Endodermal cell (in vitro differentiated cells): ENCODE data around the gene CLSTN2. TPM values are rescaled to one million over a fixed set of nuclear protein-coding genes. Genes with fewer than 3 reads are reported as not detected.
A peak's percentile ranks its signal among the peaks of the same experiment; 100 is the strongest.

Experiments used
- DNase-seq: peaks from one replicate; pipeline ENCODE4 v3.0.0-alpha.2; 2017
- H3K27ac ChIP-seq: 2 replicates; pipeline ENCODE4 v1.5.1; 2013; ENCODE audit warnings: mild to moderate bottlenecking, low read depth, low read length, moderate library complexity
- H3K27me3 ChIP-seq: 2 replicates; pipeline ENCODE4 v1.6.1; 2013; ENCODE audit warnings: mild to moderate bottlenecking, low read length, moderate library complexity; ENCODE audit not compliant: insufficient read depth, control insufficient read depth, poor library complexity, severe bottlenecking
- H3K36me3 ChIP-seq: 2 replicates; pipeline ENCODE4 v1.7.0; 2013; ENCODE audit warnings: mild to moderate bottlenecking, low read length, moderate library complexity; ENCODE audit not compliant: control insufficient read depth, insufficient read depth
- H3K4me1 ChIP-seq: one replicate; pipeline ENCODE4 v1.7.0; 2013; ENCODE audit warnings: low read length; ENCODE audit not compliant: control insufficient read depth, insufficient read depth
- H3K4me3 ChIP-seq: 2 replicates; pipeline ENCODE4 v1.5.1; 2013; ENCODE audit warnings: mild to moderate bottlenecking, low read length, moderate library complexity
- H3K9ac ChIP-seq: 2 replicates; pipeline ENCODE4 v1.6.1; 2013; ENCODE audit warnings: mild to moderate bottlenecking, low read length, moderate library complexity; ENCODE audit not compliant: poor library complexity, severe bottlenecking; ENCODE audit errors: extremely low read depth
- H3K9me3 ChIP-seq: 2 replicates; pipeline ENCODE4 v1.6.1; 2013; ENCODE audit warnings: mild to moderate bottlenecking, low read length, moderate library complexity; ENCODE audit not compliant: control insufficient read depth
- H3K27ac Mint-ChIP-seq: 2 replicates; pipeline ENCODE4 v1.8.0; 2020; ENCODE audit warnings: mixed read lengths
- H3K27me3 Mint-ChIP-seq: 2 replicates; pipeline ENCODE4 v1.8.0; 2021; ENCODE audit warnings: mild to moderate bottlenecking, mixed read lengths; ENCODE audit not compliant: insufficient read depth
- H3K36me3 Mint-ChIP-seq: 2 replicates; pipeline ENCODE4 v1.8.0; 2020; ENCODE audit warnings: low read depth, mixed read lengths
- H3K4me1 Mint-ChIP-seq: 2 replicates; pipeline ENCODE4 v1.8.0; 2020; ENCODE audit warnings: mixed read lengths
- H3K4me3 Mint-ChIP-seq: 2 replicates; pipeline ENCODE4 v1.8.0; 2020; ENCODE audit warnings: mild to moderate bottlenecking, moderate library complexity, mixed read lengths
- H3K9me3 Mint-ChIP-seq: 2 replicates; pipeline ENCODE4 v1.8.0; 2020; ENCODE audit warnings: mild to moderate bottlenecking, mixed read lengths
- CTCF ChIP-seq: fragments of 200-600 bp; sonication (generic); conservative IDR thresholded peaks from 2 replicates; pipeline ENCODE4 v1.5.0; 2021; ENCODE audit warnings: antibody characterized with exemption, mild to moderate bottlenecking
- WGBS, 2 experiments: methylation state at CpG; one replicate each; pipeline versions ENCODE4 v1.1.5 to v1.1.7; 2013; ENCODE audit warnings: missing lambda C conversion rate in 2 of 2, mixed read lengths in 1 of 2; ENCODE audit not compliant: insufficient coverage in 1 of 2, insufficient read length in 1 of 2; 5-methylcytosine and 5-hydroxymethylcytosine counted together
- total RNA-seq, 2 donors: library from RNA; stranded (reverse); fragmentation: NEBNext Ultra II Directional in 1 of 2; extraction: Animal tissue kit (Norgen Biotek cat#: 25700) in 1 of 2; gene quantifications; 2 replicates in 1 of 2; 3 replicates in 1 of 2; pipeline ENCODE4 v1.2.1, GENCODE V29; 2021

The CLSTN2 gene
- total RNA-seq, 2 donors from 2014 or later, result 0.13 to 0.42 TPM

DNA sequence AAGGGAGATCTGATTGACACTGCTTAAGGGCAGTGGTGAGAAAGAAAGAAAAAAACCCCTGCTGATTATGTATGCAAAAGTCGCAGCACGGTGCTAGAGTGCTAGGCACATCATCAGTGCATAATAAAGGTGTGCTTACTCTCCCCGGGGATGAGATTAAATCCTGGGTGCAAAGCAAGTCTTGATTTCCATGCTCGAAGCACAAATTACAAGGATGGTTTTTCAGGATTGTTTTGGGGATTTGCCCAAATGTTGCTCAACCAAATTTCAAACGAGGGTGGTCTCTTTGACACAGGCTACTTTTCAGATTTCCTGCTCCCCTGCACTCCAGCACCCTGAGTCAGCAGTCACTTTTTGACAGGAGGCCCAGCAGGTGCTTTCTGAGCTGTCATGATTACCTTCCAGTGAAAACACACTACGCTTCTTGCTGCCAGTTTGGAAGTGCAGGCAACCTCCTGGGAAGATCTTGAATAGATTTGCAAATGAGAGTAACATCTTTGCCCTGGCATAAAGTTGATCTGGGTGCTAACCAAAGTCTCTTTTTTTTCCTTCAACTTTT, 575.4 kb downstream of the CLSTN2 start:
- H3K4me3 ChIP-seq, result no peak overlapping the region

DNA sequence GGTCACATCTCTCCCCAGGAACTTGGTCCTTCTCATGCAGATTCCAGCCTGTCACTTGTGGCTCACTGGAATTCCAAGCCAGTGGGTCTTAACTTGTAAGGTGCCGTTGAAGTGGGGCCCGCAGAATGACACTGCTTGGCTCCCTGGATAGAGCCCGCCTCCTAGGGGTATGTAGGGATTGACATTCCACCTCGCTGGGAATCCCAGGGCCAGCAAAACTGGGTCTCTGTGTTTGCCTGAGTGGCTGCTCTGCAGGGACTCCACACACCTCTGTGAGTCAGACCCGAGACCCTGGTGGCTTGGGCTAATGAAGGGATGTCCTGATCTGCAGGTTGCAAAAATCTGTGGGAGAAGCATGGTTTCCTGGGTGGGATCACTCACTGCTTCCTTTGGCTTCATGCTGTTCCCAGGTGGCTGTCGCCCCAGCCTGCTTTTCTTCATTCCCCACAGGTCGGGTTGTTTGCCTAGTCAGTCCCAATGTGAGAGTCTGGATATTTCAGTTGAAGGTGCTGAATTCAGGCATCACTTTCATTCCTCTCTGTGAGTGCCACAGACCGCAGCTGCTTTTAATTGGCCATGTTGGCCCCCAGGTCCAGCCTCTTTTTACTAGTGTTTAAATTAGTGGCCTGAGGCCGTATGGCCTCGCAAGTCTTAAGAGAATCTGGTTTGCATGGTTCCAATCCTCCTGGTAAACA, 586.9 kb downstream of the CLSTN2 start:
- peak; percentile 91 for DNase-seq
- no peak overlapping the region for H3K4me3 ChIP-seq
- peaks cover 35% of the 10 kb centered on the region for H3K9me3 Mint-ChIP-seq
- peaks cover 37% of the 10 kb centered on the region for H3K9me3 ChIP-seq
- no peak overlapping the region for H3K27ac Mint-ChIP-seq
- no peak overlapping the region for H3K9ac ChIP-seq
- peaks cover 28% of the 10 kb centered on the region for H3K4me1 Mint-ChIP-seq
- H3K4me3 Mint-ChIP-seq, result no peak overlapping the region
- no peaks in the 10 kb centered on the region for H3K27me3 ChIP-seq
- H3K36me3 ChIP-seq, result no peaks in the 10 kb centered on the region
- peak; percentile 44 for TF ChIP-seq CTCF
- peaks cover 15% of the 10 kb centered on the region for H3K4me1 ChIP-seq
- peaks cover 7% of the 10 kb centered on the region for H3K27me3 Mint-ChIP-seq
- peaks cover 6% of the 10 kb centered on the region for H3K36me3 Mint-ChIP-seq
- H3K27ac ChIP-seq, result no peak overlapping the region
- 80 to 87% methylated on average over 7 to 10 of the region's 10 CpGs for WGBS, 2 experiments

More for the DNA sequence above, 575.4 kb downstream of the CLSTN2 start:
- H3K4me1 Mint-ChIP-seq, result peaks cover 30% of the 10 kb centered on the region
- TF ChIP-seq CTCF, result no peak
- no peak overlapping the region for H3K27ac ChIP-seq
- peaks cover 3% of the 10 kb centered on the region for H3K9me3 Mint-ChIP-seq
- H3K9me3 ChIP-seq, result peaks cover 10% of the 10 kb centered on the region
- H3K4me1 ChIP-seq, result peaks cover 10% of the 10 kb centered on the region
- H3K9ac ChIP-seq, result no peak overlapping the region
- no peaks in the 10 kb centered on the region for H3K36me3 Mint-ChIP-seq
- no peak overlapping the region for H3K27ac Mint-ChIP-seq
- H3K4me3 Mint-ChIP-seq, result no peak overlapping the region
- H3K27me3 Mint-ChIP-seq, result peaks cover 25% of the 10 kb centered on the region
- no peaks in the 10 kb centered on the region for H3K36me3 ChIP-seq
- DNase-seq, result peak; percentile 70
- WGBS, 2 experiments, result 6 to 15% methylated on average over 6 of the region's 6 CpGs
- H3K27me3 ChIP-seq, result no peaks in the 10 kb centered on the region

GRCh38 chr3:140522653-140523380, 587.8 kb downstream of the CLSTN2 start:
- Histone ChIP-seq H3K27me3 (no peaks in the 10 kb centered on the region), H3K9ac (no peak overlapping the region), H3K27ac (no peak overlapping the region), H3K9me3 (peaks cover 31% of the 10 kb centered on the region), H3K4me1 (peaks cover 15% of the 10 kb centered on the region), H3K4me3 (peak overlapping the region; percentile 31), H3K36me3 (no peaks in the 10 kb centered on the region)
- Mint-ChIP-seq H3K27ac (peak overlapping the region; percentile 38), H3K4me3 (no peak overlapping the region), H3K9me3 (peaks cover 26% of the 10 kb centered on the region), H3K36me3 (peaks cover 6% of the 10 kb centered on the region), H3K4me1 (peaks cover 28% of the 10 kb centered on the region), H3K27me3 (peaks cover 6% of the 10 kb centered on the region)
- DNase-seq, result no peak
- no peak for TF ChIP-seq CTCF
- WGBS, 2 experiments, result 91 to 96% methylated on average over 5 of the region's 5 CpGs
